ENCODE data around the gene PPP1R17.

Gene PPP1R17

GRCh38 chr7:31720366-31720765 is 33.4 kb downstream of the PPP1R17 start:
- DNase-seq = no peak
- Histone ChIP-seq H3K36me3 (no peaks in the 10 kb centered on the region), H3K9me3 (peaks cover 0 to under 1% (median 0%) of the 10 kb centered on the region in 3 donors), H3K27ac (no peak overlapping the region), H3K27me3 (no peaks in the 10 kb centered on the region), H3K4me1 (no peaks in the 10 kb centered on the region), H3K4me3 (no peak overlapping the region)
- intact Hi-C loops (cut with DNase I; ENCODE audit: low total_unique reads) = no loop called here
- no peak for TF ChIP-seq CTCF (IDR thresholded peaks at IDR 0.05)

- H3K9me3 ChIP-seq = no peaks in the 10 kb centered on the region
- no peak for DNase-seq
- no peaks in the 10 kb centered on the region for H3K27me3 ChIP-seq
- no peak overlapping the region for H3K4me3 ChIP-seq
- TF ChIP-seq CTCF (IDR thresholded peaks at IDR 0.05) = no peak
- H3K4me1 ChIP-seq = no peaks in the 10 kb centered on the region
- H3K36me3 ChIP-seq = no peaks in the 10 kb centered on the region
- H3K27ac ChIP-seq = no peak overlapping the region
- intact Hi-C loops (cut with DNase I; ENCODE audit: low total_unique reads) = no loop called here
These were observed 37.7 kb downstream of the PPP1R17 start for GRCh38 chr7:31724696-31725095.

GRCh38 chr7:31729195-31729804 is 42.3 kb downstream of the PPP1R17 start:
- Histone ChIP-seq H3K4me3 (no peak overlapping the region), H3K9me3 (no peaks in the 10 kb centered on the region), H3K4me1 (no peaks in the 10 kb centered on the region), H3K36me3 (no peaks in the 10 kb centered on the region), H3K27ac (no peak overlapping the region), H3K27me3 (no peaks in the 10 kb centered on the region)
- TF ChIP-seq CTCF (IDR thresholded peaks at IDR 0.05) = no peak
- no peak for DNase-seq
- intact Hi-C loops (cut with DNase I; ENCODE audit: low total_unique reads) = no loop called here

GRCh38 chr7:31734456-31734855 is 47.4 kb downstream of the PPP1R17 start:
- Histone ChIP-seq H3K36me3 (no peaks in the 10 kb centered on the region), H3K9me3 (no peaks in the 10 kb centered on the region), H3K27ac (no peak overlapping the region), H3K4me3 (no peak overlapping the region), H3K4me1 (no peaks in the 10 kb centered on the region), H3K27me3 (no peaks in the 10 kb centered on the region)
- no peak for TF ChIP-seq CTCF (IDR thresholded peaks at IDR 0.05)
- intact Hi-C loops (cut with DNase I; ENCODE audit: low total_unique reads) = loop anchor here (10.0 kb wide), 1 partner anchor 600 kb away; no protein-coding TSS in a partner anchor
- no peak for DNase-seq

- no peak overlapping the region for H3K4me3 ChIP-seq
- H3K9me3 ChIP-seq = no peaks in the 10 kb centered on the region
- H3K4me1 ChIP-seq = no peaks in the 10 kb centered on the region
- H3K27ac ChIP-seq = no peak overlapping the region
- peak in 1 of 2 donors; percentile 43 for DNase-seq
- intact Hi-C loops (cut with DNase I; ENCODE audit: low total_unique reads) = loop anchor here (10.0 kb wide), 1 partner anchor 601 kb away; no protein-coding TSS in a partner anchor
- no peaks in the 10 kb centered on the region for H3K27me3 ChIP-seq
- no peaks in the 10 kb centered on the region for H3K36me3 ChIP-seq
- TF ChIP-seq CTCF (IDR thresholded peaks at IDR 0.05) = peak; percentile 73 to 75
These were observed 49.3 kb downstream of the PPP1R17 start for GRCh38 chr7:31735991-31736982.
